Neural progenitor cell (in vitro differentiated cells): Measurements from ENCODE around the gene SLCO4A1.

Experiments
- CTCF ChIP-seq: fragments of 200-600 bp; sonication (generic); IDR thresholded peaks from 2 replicates; pipeline ENCODE4 v1.5.1; 2017; ENCODE audit warnings: antibody characterized with exemption, mild to moderate bottlenecking
- EZH2 ChIP-seq: fragments of 200-600 bp; sonication (generic); IDR thresholded peaks from 2 replicates; pipeline ENCODE4 v1.6.1; 2017; ENCODE audit warnings: antibody characterized with exemption, mild to moderate bottlenecking, moderate library complexity

- TF ChIP-seq CTCF (no peak), EZH2 (no peak)
These were observed 20.0 kb upstream of the SLCO4A1 start for GRCh38 chr20:62622178-62622876.
